MM.1S (cell line): ENCODE results near the gene DUSP18.

ENCODE experiments used
- EZH2 ChIP-seq: fragments of 300-600 bp; sonication (generic); optimal IDR thresholded peaks from 2 replicates; pipeline ENCODE3; 2017; ENCODE audit warnings: low read depth, mild to moderate bottlenecking, antibody characterized with exemption, low read length, mixed read lengths
- EZH2phosphoT487 ChIP-seq: fragments of 300-600 bp; sonication (generic); IDR thresholded peaks from 2 replicates; pipeline ENCODE4 v1.6.1; 2018; ENCODE audit warnings: antibody characterized with exemption, low read length
- TF ChIP-seq, protein P1 (sequence below): fragments of 300-600 bp; sonication (generic); IDR thresholded peaks from 2 replicates; pipeline ENCODE4 v1.5.1; 2016; ENCODE audit warnings: antibody characterized with exemption, low read length, mixed read lengths

DNA sequence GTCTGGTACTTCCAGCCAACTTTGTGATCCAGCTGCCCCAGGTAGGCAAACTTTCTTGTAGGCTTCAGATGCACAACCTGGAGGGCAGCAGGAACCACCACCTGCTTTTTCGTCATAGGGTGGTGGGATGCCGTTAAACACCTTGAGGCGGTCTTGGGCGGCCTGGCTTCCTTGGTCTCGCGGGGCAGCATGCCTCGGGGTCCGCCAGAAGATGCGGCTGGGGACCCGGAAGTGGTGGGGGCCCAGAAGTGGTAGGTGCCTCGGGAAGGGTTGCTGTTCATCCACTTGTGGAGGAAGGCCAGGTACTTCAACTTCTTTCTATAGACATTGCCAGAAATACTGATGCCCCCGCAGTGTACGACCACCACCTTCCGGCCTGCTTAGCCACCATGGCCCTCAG lies 13.3 kb downstream of the DUSP18 start:
- TF ChIP-seq EZH2 (no peak), EZH2phosphoT487 (no peak)
- TF ChIP-seq, protein P1, sequence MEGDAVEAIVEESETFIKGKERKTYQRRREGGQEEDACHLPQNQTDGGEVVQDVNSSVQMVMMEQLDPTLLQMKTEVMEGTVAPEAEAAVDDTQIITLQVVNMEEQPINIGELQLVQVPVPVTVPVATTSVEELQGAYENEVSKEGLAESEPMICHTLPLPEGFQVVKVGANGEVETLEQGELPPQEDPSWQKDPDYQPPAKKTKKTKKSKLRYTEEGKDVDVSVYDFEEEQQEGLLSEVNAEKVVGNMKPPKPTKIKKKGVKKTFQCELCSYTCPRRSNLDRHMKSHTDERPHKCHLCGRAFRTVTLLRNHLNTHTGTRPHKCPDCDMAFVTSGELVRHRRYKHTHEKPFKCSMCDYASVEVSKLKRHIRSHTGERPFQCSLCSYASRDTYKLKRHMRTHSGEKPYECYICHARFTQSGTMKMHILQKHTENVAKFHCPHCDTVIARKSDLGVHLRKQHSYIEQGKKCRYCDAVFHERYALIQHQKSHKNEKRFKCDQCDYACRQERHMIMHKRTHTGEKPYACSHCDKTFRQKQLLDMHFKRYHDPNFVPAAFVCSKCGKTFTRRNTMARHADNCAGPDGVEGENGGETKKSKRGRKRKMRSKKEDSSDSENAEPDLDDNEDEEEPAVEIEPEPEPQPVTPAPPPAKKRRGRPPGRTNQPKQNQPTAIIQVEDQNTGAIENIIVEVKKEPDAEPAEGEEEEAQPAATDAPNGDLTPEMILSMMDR: no peak
